ENCODE measurements around the gene C1R.

Gene C1R

DNA sequence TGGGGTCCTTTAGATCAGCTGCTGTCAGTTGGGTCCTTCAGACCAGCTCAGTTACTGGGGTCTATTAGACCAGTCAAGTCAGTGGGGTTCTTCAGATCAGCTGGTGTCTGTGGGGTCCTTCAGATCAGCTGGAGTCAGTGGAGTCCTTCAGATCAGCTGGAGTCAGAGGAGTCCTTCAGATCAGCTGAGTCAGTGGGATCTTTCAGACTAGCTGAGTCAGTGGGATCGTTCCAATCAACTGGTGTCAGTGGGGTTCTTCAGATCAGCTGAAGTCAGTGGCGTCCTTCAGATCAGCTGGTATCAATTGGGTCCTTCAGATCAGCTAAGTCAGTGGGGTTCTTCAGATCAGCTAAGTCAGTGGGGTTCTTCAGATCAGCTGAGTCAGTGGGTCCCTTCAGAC is 59.3 kb downstream of the C1R start:
- no peak for DNase-seq (ENCODE audit: low spot score)

DNA sequence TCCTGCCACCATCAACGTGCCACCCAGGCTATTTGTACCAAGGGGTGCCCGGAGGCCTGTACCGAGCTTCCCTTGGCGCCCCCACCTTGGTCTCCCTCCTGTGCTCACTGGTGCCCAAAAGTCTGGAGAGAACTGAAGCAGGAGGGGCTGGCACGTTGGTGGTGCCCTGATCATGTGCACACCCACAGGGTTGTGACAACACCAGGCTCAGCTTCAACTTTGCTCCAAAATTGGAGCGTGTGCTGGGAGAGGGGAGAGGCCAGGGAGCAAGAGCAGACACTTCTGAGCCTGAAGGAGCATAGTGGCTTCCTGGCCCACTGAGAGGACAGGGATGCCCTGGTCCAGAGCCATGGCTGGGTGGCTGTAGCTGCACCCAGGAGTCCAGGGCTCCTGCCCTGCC is 60.9 kb downstream of the C1R start:
- DNase-seq (ENCODE audit: low spot score), result no peak
